PC-9 (cell line): ENCODE measurements around the gene VAC14.

Experiments
- EZH2 ChIP-seq: fragments of 200-600 bp; sonication (generic); IDR thresholded peaks from 2 replicates; pipeline ENCODE4 v1.8.0; 2017; ENCODE audit warnings: antibody characterized with exemption, low read depth
- TF ChIP-seq, protein P1 (sequence below): fragments of 200-600 bp; sonication (generic); conservative IDR thresholded peaks from 2 replicates; pipeline ENCODE4 v1.6.1; 2017; ENCODE audit warnings: mixed run types, antibody characterized with exemption, mild to moderate bottlenecking, moderate library complexity

DNA sequence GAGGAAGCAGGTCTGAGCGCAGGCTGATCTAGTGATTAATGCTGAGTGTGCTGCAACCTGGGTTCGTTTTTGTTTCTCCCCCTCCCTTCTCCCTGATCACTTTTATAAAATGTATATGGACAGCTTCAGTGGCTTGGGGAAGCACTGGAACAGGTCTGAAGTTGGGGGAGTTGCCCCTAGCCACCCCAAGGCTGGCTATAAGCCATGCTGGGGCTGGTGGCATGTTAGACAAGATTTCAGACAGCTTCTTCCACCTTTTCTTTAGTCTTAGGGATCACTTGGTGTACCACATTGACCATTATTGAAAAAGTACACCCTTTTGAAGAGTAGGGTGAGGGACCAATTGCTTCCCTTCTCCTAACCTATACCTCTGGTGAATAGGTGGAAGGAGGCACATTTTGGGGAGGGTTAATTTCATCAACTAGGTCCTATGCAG lies 3.8 kb upstream of the VAC14 start:
- TF ChIP-seq, protein P1, sequence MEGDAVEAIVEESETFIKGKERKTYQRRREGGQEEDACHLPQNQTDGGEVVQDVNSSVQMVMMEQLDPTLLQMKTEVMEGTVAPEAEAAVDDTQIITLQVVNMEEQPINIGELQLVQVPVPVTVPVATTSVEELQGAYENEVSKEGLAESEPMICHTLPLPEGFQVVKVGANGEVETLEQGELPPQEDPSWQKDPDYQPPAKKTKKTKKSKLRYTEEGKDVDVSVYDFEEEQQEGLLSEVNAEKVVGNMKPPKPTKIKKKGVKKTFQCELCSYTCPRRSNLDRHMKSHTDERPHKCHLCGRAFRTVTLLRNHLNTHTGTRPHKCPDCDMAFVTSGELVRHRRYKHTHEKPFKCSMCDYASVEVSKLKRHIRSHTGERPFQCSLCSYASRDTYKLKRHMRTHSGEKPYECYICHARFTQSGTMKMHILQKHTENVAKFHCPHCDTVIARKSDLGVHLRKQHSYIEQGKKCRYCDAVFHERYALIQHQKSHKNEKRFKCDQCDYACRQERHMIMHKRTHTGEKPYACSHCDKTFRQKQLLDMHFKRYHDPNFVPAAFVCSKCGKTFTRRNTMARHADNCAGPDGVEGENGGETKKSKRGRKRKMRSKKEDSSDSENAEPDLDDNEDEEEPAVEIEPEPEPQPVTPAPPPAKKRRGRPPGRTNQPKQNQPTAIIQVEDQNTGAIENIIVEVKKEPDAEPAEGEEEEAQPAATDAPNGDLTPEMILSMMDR = no peak
- TF ChIP-seq EZH2 = no peak
